T-helper 17 cell (primary cell): Measurements from ENCODE around the gene SEMA6A. TPM values are rescaled to one million over a fixed set of nuclear protein-coding genes. Genes with fewer than 3 reads are reported as not detected.

Experiments
- ATAC-seq: fragments of 150-1000 bp; cut with Tn5 transposase; 2 replicates; pipeline ENCODE4 v1.10.0; 2021; ENCODE audit warnings: mild to moderate bottlenecking, moderate library complexity
- DNase-seq, 3 donors: peaks; one replicate each; pipeline versions ENCODE4 v3.0.0 to v3.0.0-alpha.2; 2020 to 2021
- H3K9me3 ChIP-seq: one replicate; pipeline ENCODE4 v1.7.0; 2013; ENCODE audit warnings: low read length, mild to moderate bottlenecking; ENCODE audit not compliant: control insufficient read depth, poor library complexity, severe bottlenecking
- H3K27ac Mint-ChIP-seq: one replicate; pipeline ENCODE4 v1.8.0; 2022; ENCODE audit warnings: mild to moderate bottlenecking, moderate library complexity, mixed read lengths
- H3K27me3 Mint-ChIP-seq: one replicate; pipeline ENCODE4 v1.8.0; 2022; ENCODE audit warnings: mixed read lengths
- H3K36me3 Mint-ChIP-seq: one replicate; pipeline ENCODE4 v1.8.0; 2022; ENCODE audit warnings: low read depth, mixed read lengths
- H3K4me1 Mint-ChIP-seq: one replicate; pipeline ENCODE4 v1.8.0; 2022; ENCODE audit warnings: mild to moderate bottlenecking, mixed read lengths
- H3K4me3 Mint-ChIP-seq: one replicate; pipeline ENCODE4 v1.8.0; 2022; ENCODE audit warnings: mild to moderate bottlenecking, moderate library complexity, mixed read lengths
- total RNA-seq, 4 donors: library from RNA in 2 of 4; stranded (reverse) in 2 of 4; gene quantifications; one replicate each; pipeline ENCODE4 v1.2.3 and lab custom pipeline; 2022 to 2026

Gene SEMA6A
- total RNA-seq, 2 donors from 2014 or later, result 0.31 TPM; not detected in 1

DNA sequence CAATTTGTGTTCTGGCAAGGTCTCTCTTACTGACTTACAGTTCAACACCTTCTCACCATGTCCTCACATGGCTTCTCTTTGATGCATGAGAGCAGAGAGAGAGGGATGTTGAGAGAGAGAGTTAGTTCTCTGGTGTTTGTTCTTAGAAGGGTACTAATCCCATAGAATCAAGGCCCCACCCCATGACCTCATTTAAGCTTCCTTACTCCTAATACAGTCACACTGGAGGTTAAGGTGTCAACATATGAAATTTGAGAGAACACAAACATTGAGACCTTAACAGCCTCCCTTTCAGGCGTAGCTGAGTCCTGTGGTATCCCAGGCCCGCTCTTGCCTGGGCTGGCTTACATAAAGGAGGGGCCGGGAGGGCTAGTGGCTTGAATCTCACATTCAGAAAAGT lies 10.6 kb upstream of the SEMA6A start:
- Mint-ChIP-seq H3K27me3 (peaks cover 42% of the 10 kb centered on the region), H3K4me3 (no peak overlapping the region), H3K27ac (no peak overlapping the region), H3K4me1 (no peaks in the 10 kb centered on the region), H3K36me3 (peaks cover 3% of the 10 kb centered on the region)
- H3K9me3 ChIP-seq, result no peaks in the 10 kb centered on the region
- no peak for DNase-seq
- ATAC-seq, result no peak

DNA sequence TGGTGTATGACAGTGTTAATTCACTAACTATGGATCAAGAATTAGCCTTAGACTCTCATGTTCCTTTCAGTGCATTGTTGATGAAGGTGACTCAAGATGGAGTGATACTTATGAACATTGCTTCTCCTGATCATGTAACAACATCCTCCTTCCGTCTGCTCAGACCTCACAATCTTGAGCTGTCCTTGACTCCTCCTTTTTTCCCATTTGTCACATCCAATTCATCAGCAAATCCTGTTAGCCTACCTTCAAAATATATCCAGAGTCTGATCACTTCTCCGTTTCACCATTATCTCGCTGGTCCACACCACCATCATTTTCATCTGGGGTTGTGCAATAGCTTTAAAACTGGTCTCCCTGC lies 9.2 kb upstream of the SEMA6A start:
- Mint-ChIP-seq H3K27ac (no peak overlapping the region), H3K4me3 (no peak overlapping the region), H3K27me3 (peaks cover 55% of the 10 kb centered on the region), H3K4me1 (no peaks in the 10 kb centered on the region), H3K36me3 (peaks cover 5% of the 10 kb centered on the region)
- H3K9me3 ChIP-seq, result no peaks in the 10 kb centered on the region
- ATAC-seq, result no peak
- no peak for DNase-seq

DNA sequence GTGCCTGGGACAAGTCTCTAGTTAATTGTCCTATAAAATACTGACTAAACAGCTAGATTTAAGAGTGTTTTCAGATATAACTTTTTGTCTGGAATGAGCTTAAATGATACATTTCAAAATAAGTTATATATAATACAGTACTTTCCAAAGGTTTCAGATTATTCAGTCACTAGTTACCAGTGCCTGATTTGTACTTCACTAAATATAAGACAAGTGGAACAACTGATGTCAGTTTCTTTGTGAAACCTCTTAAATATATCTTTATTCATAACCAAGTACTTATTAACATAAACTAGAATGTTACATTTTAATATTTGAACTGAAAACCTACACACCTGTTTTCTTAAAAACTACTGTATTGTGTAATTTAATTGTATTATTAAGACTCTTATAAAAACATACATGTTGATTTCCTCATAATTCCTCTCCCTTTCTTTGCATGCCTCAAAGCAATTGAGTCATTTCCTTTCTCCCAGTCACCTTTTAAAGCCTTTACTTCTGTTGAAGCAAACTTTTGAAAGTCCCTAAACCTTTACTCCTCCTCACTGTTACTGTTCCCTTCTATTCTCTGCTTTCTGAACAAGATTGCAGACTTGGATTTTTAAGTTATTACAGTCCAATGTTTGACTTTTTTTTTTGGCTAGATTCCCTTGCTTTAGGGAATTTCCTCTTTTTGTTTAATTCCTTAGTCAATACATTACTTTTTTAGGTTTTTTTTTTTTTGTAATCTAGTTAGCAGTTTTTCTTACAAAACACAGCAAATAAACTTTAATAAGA lies 8.7 kb upstream of the SEMA6A start:
- peaks cover 8% of the 10 kb centered on the region for H3K36me3 Mint-ChIP-seq
- DNase-seq, result no peak

DNA sequence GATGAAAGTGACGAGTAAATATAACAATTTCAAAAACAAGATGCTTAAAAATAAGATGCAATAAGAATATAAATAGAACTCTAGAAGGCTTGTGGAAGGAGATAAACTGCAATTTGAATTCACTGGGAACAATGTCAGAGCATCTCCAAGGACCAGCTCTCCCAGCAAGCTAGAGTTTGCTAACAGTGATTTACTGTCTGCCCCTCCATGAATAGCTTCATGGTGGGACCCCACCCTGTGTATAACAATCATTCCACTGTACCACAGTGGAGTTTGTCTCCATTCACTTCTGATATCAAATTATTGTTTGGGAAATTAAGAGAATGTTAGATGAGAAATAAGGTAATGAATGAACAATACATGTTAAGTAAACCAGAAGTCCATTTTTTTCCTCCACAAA lies 7.3 kb upstream of the SEMA6A start:
- Mint-ChIP-seq H3K27ac (no peak overlapping the region), H3K36me3 (peaks cover 8% of the 10 kb centered on the region), H3K4me3 (no peak overlapping the region), H3K4me1 (no peaks in the 10 kb centered on the region), H3K27me3 (peaks cover 63% of the 10 kb centered on the region)
- DNase-seq (no peak), ATAC-seq (no peak)
- H3K9me3 ChIP-seq, result no peaks in the 10 kb centered on the region

More for the DNA sequence above, 8.7 kb upstream of the SEMA6A start:
- peaks cover 61% of the 10 kb centered on the region for H3K27me3 Mint-ChIP-seq
- ATAC-seq, result no peak
- no peak overlapping the region for H3K27ac Mint-ChIP-seq
- H3K4me3 Mint-ChIP-seq, result no peak overlapping the region
- no peaks in the 10 kb centered on the region for H3K4me1 Mint-ChIP-seq
- no peaks in the 10 kb centered on the region for H3K9me3 ChIP-seq

DNA sequence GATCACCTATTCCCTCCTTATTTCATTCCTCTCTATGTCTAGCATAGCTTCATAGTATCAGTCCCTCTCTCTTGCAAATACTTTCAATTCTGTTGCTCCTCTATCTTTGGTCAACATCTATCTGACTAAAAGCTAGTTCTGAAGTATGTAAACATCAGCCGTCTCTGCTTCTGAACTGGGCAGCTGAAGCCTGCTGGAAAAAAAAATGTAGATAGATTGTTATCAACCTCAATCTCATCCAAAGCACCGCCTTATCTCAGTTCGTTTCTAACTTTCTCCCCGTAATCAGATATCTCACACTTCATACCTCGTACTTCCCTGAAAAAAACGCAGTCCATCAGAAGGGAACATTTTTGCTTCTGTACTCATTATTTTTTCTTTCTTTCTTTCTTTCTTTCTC lies 4.5 kb upstream of the SEMA6A start:
- no peak for ATAC-seq
- no peaks in the 10 kb centered on the region for H3K9me3 ChIP-seq
- peaks cover 66% of the 10 kb centered on the region for H3K27me3 Mint-ChIP-seq
- no peak for DNase-seq
- peaks cover 10% of the 10 kb centered on the region for H3K36me3 Mint-ChIP-seq
- peaks cover 9% of the 10 kb centered on the region for H3K4me1 Mint-ChIP-seq
- H3K4me3 Mint-ChIP-seq, result no peak overlapping the region
- no peak overlapping the region for H3K27ac Mint-ChIP-seq

DNA sequence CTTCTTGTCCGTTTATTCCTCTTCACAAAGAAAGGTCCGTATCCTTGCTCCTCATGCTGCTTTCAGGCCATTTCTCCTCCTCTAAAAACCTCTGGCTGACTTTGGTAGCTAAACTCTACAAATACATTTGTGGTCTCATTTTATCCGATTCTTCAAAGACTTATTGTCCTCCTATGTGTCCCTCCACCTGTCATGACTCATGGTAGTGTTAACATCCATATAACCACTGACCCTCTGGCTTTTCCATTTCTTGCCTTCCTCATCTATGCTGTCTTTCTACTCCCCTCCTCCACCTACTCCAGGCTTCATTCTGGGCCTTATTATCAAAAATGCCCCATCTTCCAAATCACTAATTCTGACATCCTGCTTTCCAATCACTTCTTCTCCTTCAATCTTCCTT lies 4.1 kb upstream of the SEMA6A start:
- H3K27me3 Mint-ChIP-seq, result peaks cover 66% of the 10 kb centered on the region
- no peak overlapping the region for H3K27ac Mint-ChIP-seq

DNA sequence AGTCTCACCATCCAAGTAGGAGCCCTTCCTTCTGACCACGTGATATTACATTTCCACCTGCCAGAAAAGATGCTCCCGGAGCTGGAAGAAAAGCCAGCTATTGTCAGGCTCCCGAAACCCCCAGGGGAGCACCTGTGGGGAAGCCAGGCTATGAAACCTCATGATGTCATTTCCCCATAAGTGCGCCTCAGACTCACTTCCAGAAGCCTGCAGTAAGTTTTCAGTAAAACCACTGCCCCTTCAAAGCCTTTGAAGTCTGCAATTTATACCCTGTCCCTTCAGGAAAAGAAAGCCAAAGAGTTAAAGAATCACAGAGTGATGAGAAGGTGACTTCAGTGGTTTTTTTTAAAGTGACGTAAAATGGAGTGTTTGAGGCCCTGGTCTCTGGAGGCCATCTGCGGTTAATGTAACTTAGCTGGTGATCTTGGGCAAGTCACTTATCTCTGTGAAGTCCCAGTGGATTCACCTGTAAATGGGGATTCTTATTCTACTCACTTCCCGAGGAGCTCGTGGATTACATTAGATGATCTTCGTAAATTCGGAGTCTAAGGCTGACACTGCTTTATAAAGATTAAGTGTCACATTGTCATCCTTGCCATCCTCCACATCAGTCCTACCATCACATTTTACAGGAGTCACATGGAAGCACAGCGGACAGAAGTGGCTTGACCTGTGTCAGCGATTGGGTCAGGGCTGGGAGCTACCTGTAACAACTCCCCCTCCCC lies 2.6 kb upstream of the SEMA6A start:
- no peak for ATAC-seq
- H3K4me3 Mint-ChIP-seq, result no peak overlapping the region
- peaks cover 77% of the 10 kb centered on the region for H3K27me3 Mint-ChIP-seq
- no peak for DNase-seq
- H3K4me1 Mint-ChIP-seq, result peaks cover 14% of the 10 kb centered on the region
- no peaks in the 10 kb centered on the region for H3K9me3 ChIP-seq
- no peak overlapping the region for H3K27ac Mint-ChIP-seq
- peaks cover 11% of the 10 kb centered on the region for H3K36me3 Mint-ChIP-seq

More for the DNA sequence above, 4.1 kb upstream of the SEMA6A start:
- Mint-ChIP-seq H3K4me1 (peaks cover 12% of the 10 kb centered on the region), H3K4me3 (no peak overlapping the region), H3K36me3 (peaks cover 11% of the 10 kb centered on the region)
- H3K9me3 ChIP-seq, result no peaks in the 10 kb centered on the region
- ATAC-seq (no peak), DNase-seq (no peak)

DNA sequence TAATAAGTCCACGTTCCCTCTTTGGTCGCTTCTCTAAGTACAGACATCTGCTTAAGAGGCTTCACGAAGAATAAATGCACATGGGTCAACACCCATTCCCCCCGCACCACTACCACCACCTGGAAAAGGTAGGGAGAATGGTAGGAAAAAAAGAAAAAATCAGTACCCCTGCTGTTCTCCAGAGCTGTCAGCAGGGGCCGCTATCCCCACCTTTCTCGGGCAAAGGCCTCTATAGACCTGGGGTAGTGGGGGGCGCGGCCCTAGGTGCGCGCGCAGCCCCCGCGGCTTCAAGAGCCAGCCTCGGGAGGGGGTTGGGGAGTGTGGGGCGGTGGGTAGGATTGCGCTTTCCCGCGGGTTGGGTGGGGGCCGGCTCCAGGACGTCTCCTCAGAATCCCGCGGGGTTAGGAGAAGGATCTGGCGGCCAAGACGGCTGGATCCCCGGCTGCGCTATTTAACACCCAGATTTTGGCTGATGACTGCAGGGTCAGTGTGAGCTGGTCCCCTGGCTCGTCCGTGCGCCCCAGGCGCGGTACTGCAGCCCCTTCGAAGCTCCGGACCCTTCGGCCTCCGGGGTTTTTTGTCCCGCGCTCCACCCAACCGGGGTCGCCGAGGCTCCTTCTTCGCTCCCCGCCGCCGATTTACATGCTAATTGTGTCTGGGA lies 1.6 kb upstream of the SEMA6A start:
- Mint-ChIP-seq H3K4me3 (peak overlapping the region; percentile 66), H3K27me3 (peaks cover 83% of the 10 kb centered on the region), H3K36me3 (peaks cover 11% of the 10 kb centered on the region), H3K27ac (no peak overlapping the region), H3K4me1 (peaks cover 14% of the 10 kb centered on the region)
- DNase-seq (no peak), ATAC-seq (peak; percentile 60)
- H3K9me3 ChIP-seq, result no peaks in the 10 kb centered on the region

DNA sequence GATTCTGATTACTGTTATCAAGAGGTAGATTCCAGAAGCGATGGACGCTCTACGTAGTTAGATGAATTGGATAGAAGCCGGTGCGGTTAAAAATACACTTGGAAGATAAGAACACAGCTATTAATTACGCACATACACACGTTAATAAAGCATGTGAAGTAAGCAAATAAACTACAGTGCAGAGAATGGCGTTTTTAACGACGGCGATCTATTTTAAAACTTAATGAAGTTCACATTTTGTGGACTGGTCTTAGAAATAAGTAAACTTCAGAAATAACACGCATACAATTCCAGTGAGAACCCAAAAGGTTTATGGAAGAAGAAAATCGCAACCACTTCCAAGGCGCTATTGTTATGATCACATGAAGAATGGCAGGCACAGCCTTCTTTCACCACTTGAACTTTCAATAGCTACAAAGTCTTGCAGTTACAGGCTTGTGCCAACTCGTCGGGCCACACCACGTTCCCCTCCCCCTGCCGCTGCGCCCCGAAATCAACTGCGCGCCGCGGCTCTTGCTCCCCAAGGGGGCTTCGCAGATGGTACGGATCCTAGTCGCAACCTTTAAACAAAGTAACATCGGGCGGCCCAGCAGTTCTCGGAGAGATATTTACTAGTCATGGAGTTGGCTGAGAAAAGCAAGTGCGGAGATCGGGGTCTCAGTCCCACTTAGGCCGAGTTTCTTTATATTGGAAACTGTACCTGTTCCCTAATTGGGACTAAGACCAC lies 866 bp upstream of the SEMA6A start:
- DNase-seq, result no peak
- no peaks in the 10 kb centered on the region for H3K9me3 ChIP-seq
- no peak overlapping the region for H3K27ac Mint-ChIP-seq
- H3K4me1 Mint-ChIP-seq, result peaks cover 14% of the 10 kb centered on the region
- H3K27me3 Mint-ChIP-seq, result peaks cover 84% of the 10 kb centered on the region
- peak overlapping the region; percentile 66 for H3K4me3 Mint-ChIP-seq
- peaks cover 10% of the 10 kb centered on the region for H3K36me3 Mint-ChIP-seq
- no peak for ATAC-seq

DNA sequence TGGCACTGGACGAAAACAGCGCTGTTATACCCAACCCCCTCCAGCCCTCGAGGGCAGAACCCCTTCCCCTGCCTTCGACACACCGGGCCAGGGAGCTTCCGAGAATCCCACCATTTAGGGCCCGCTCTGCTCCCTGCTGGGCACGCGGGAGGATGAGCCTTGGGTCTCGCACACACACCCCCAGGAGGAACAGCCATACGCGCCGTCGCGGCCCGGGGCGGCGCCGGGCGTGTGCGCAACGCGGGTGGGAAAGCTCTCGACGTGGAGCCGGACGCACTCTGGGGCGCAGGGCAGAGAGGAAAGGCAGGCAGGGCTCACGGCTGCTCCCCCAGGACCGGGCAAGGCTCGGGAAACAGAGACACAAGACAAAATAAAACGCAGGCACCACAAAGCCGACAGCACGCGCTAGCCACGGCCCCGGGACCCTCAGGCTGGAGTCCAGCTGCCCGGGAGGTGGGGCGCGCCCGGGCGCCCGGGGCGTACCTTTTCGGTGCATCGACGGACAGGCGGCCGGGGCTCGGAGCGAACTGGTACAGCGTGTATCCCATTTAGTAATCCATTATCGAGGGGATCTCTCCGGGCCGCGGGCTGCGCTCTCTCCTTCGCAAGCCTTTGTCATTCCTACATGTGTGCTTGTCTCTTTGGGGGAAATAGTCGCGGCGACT lies 789 bp downstream of the SEMA6A start:
- H3K4me1 Mint-ChIP-seq, result peaks cover 14% of the 10 kb centered on the region
- peaks cover 84% of the 10 kb centered on the region for H3K27me3 Mint-ChIP-seq
- H3K9me3 ChIP-seq, result no peaks in the 10 kb centered on the region
- no peak for ATAC-seq
- peaks cover 6% of the 10 kb centered on the region for H3K36me3 Mint-ChIP-seq
- DNase-seq, result no peak
- no peak overlapping the region for H3K27ac Mint-ChIP-seq
- peak overlapping the region; percentile 89 for H3K4me3 Mint-ChIP-seq

DNA sequence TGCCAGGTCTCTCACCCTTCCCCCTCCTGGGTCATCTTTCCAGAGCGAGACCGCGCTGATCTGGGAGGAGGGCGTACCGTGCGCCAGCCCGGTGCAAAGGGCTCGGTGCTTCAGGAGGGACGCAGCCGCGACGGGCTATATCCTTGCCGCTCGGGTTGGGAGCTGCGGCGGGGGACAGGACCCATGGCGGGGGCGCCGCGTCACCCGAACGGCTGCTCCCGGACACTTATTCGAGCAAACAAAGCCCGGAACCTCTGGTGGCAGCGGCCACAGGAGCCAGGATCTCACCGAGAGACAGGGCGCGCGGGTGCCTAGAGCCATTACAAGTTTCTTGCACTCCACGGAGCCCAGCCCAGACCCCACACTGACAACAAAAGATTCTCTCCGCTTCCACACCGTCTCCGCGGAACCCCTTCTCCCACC lies 1.3 kb downstream of the SEMA6A start:
- ATAC-seq (no peak), DNase-seq (no peak)

DNA sequence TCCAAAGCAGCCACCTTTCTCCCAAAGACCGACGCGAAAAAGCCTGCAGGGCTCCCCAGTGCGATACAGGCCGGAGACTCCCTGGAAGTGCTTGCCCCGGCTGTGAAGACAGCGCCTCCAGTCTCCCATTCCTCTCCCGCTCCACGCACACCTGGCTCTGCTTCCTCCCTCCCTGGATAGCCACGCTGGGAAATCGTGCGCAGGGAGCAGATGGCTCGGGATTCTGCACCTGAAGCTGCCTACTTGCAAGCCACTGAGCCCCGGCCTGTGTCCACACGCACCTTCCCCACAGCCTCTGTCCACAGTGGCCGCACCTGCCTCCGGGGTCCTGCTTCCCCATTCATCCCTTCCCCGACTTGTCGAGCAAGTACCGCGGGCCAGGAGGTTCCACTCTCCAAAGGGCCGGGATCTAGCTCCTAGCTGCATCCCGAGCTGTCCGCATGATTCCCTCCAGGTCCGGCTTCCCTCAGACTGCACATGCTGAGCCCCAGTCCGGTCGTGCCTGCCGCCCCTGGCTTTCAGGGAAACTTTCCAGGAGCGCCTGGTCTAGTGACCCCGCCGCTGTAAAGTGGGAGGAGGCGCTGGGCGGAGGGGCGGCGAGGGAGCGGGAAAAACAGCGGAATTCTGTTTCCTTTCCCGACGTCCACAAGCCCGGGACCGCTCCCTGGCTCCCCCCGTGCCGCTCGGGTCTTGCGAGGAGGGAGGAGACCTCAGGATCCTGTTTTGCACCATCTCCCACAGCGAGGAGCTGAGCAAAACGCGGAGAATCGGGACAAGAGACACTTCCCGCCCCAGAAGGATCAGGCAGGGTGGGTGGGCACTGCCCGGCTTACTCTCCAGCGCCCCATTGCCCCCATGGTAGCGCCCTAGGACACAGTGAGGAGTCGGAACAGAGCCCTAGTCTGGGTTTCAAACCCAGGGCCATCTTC lies 2.0 kb downstream of the SEMA6A start:
- Mint-ChIP-seq H3K27me3 (peaks cover 81% of the 10 kb centered on the region), H3K27ac (no peak overlapping the region), H3K4me3 (peak overlapping the region; percentile 9), H3K4me1 (peaks cover 14% of the 10 kb centered on the region), H3K36me3 (peaks cover 3% of the 10 kb centered on the region)
- no peak for DNase-seq
- H3K9me3 ChIP-seq, result no peaks in the 10 kb centered on the region
- ATAC-seq, result no peak

More for the DNA sequence above, 1.3 kb downstream of the SEMA6A start:
- no peaks in the 10 kb centered on the region for H3K9me3 ChIP-seq
- peaks cover 84% of the 10 kb centered on the region for H3K27me3 Mint-ChIP-seq
- peaks cover 3% of the 10 kb centered on the region for H3K36me3 Mint-ChIP-seq
- peak overlapping the region; percentile 89 for H3K4me3 Mint-ChIP-seq
- H3K27ac Mint-ChIP-seq, result no peak overlapping the region
- H3K4me1 Mint-ChIP-seq, result peaks cover 14% of the 10 kb centered on the region
